Panc1 (cell line): Measurements from ENCODE around the gene ROBO2. TPM values are rescaled to one million over a fixed set of nuclear protein-coding genes. Genes with fewer than 3 reads are reported as not detected.

Experiments used
- ATAC-seq: fragments of 200-7000 bp; cut with Tn5 transposase; 2 replicates; pipeline ENCODE4 v1.9.1; 2020; ENCODE audit warnings: mild to moderate bottlenecking, moderate library complexity
- BruUV-seq: library from RNA; stranded (reverse); fragments of 400-500 nt; replicated peaks from 2 replicates; lab custom pipeline; 2021; lab: Mats Ljungman, UMichigan
- CTCF ChIA-PET: fragments of 300-600 bp; sonication (Branson Sonifier 250); formaldehyde crosslinking; loops from one replicate; lab custom pipeline; 2022; ENCODE audit warnings: antibody characterized with exemption; lab: Charles Lee
- POLR2A ChIA-PET: fragments of 300-600 bp; sonication (Branson Sonifier 250); formaldehyde crosslinking; loops from one replicate; lab custom pipeline; 2022; ENCODE audit warnings: antibody characterized with exemption; lab: Charles Lee
- DNase-seq: peaks from one replicate; pipeline ENCODE4 v3.0.0-alpha.2; 2010; ENCODE audit warnings: low read depth, low spot score
- H3K27ac ChIP-seq: 2 replicates; pipeline ENCODE4 v1.5.1; 2011; ENCODE audit warnings: mild to moderate bottlenecking, low read length, inconsistent platforms
- H3K27me3 ChIP-seq: fragments of 200-500 bp; sonication (Bioruptor generic); 2 replicates; pipeline ENCODE4 v1.6.0; 2014; ENCODE audit warnings: low read length, inconsistent platforms; ENCODE audit not compliant: control insufficient read depth, insufficient read depth
- H3K36me3 ChIP-seq: fragments of 200-500 bp; sonication (Bioruptor generic); 2 replicates; pipeline ENCODE4 v1.5.1; 2014; ENCODE audit warnings: inconsistent platforms, mild to moderate bottlenecking, low read length, moderate library complexity; ENCODE audit not compliant: control insufficient read depth, insufficient read depth
- H3K4me1 ChIP-seq: 2 replicates; pipeline ENCODE4 v1.5.1; 2011; ENCODE audit warnings: inconsistent platforms, mild to moderate bottlenecking, low read length, moderate library complexity; ENCODE audit not compliant: control insufficient read depth, insufficient read depth
- H3K4me3 ChIP-seq, 2 experiments: 2 replicates each; pipeline ENCODE4 v1.5.1; 2011 to 2012; ENCODE audit warnings: low read depth in 2 of 2, low read length in 2 of 2, mild to moderate bottlenecking in 2 of 2, inconsistent platforms in 1 of 2, moderate library complexity in 1 of 2
- H3K9me3 ChIP-seq: fragments of 200-500 bp; sonication (Bioruptor generic); 2 replicates; pipeline ENCODE4 v1.5.1; 2014; ENCODE audit warnings: low read depth, mild to moderate bottlenecking, inconsistent platforms, low read length, moderate library complexity; ENCODE audit not compliant: control insufficient read depth, insufficient read depth
- CTCF ChIP-seq: fragments of 450-650 bp; IDR thresholded peaks from 2 replicates; pipeline ENCODE4 v1.5.1; 2017; ENCODE audit warnings: mild to moderate bottlenecking
- POLR2AphosphoS5 ChIP-seq: IDR thresholded peaks from 2 replicates; pipeline ENCODE4 v1.6.1; 2012; ENCODE audit warnings: mild to moderate bottlenecking, low read depth, low read length, moderate library complexity
- REST ChIP-seq, 2 experiments: IDR thresholded peaks; 2 replicates each; pipeline ENCODE4 v1.6.1; 2011 to 2012; ENCODE audit warnings: low read depth in 2 of 2, control low read depth in 1 of 2, low read length in 1 of 2, mild to moderate bottlenecking in 1 of 2, moderate library complexity in 1 of 2; ENCODE audit not compliant: insufficient read depth in 1 of 2
- SIN3A ChIP-seq: IDR thresholded peaks from 2 replicates; pipeline ENCODE4 v1.6.1; 2012; ENCODE audit warnings: low read depth, mild to moderate bottlenecking, low read length, moderate library complexity, borderline replicate concordance; ENCODE audit not compliant: insufficient read depth
- TCF7L2 ChIP-seq: IDR thresholded peaks from 2 replicates; pipeline ENCODE4 v1.6.1; 2011; ENCODE audit warnings: mild to moderate bottlenecking, low read depth, low read length, inconsistent platforms
- in situ Hi-C: cut with HindIII; loops from 2 replicates; pipeline ENCODE4 v1.10.0; 2016; ENCODE audit warnings: low sequenced_read_pairs, low pct_unique_long_range_greater_than_20kb
- intact Hi-C: fragments of 100-400 bp; cut with micrococcal nuclease; formaldehyde crosslinking; loops from one replicate; pipeline ENCODE4 v1.10.0; 2022; ENCODE audit not compliant: unreplicated experiment
- total RNA-seq: library from RNA; stranded (reverse); gene quantifications from one replicate; pipeline ENCODE4 v1.2.1, GENCODE V29; 2021; ENCODE audit not compliant: unreplicated experiment

The ROBO2 gene
- total RNA-seq, 1 experiment from 2014 or later: 1.3 TPM

- H3K4me1 ChIP-seq: no peaks in the 10 kb centered on the region
- BruUV-seq: no TSS peak
- in situ Hi-C loops (no loop called here), intact Hi-C loops (no loop called here)
- ATAC-seq (no peak), DNase-seq (no peak)
- CTCF ChIA-PET: no interaction called here
- no peak overlapping the region for H3K27ac ChIP-seq
- POLR2A ChIA-PET: no interaction called here
- H3K4me3 ChIP-seq: no peak overlapping the region
- H3K27me3 ChIP-seq: no peaks in the 10 kb centered on the region
- no peaks in the 10 kb centered on the region for H3K9me3 ChIP-seq
- no peaks in the 10 kb centered on the region for H3K36me3 ChIP-seq
- no peak for TF ChIP-seq CTCF
- no peak for TF ChIP-seq SIN3A
- no peak for TF ChIP-seq TCF7L2
- TF ChIP-seq REST (IDR thresholded peaks at IDR 0.05; ENCODE audit: insufficient read depth in 1 of 2, low read depth in 2 of 2, low read length in 1 of 2): no peak
- TF ChIP-seq POLR2AphosphoS5: no peak
These were observed 19.5 kb downstream of the ROBO2 start for GRCh38 chr3:77059354-77059753.

GRCh38 chr3:77063423-77063822 is 23.5 kb downstream of the ROBO2 start:
- Histone ChIP-seq H3K9me3 (no peaks in the 10 kb centered on the region), H3K4me3 (no peak overlapping the region), H3K4me1 (no peaks in the 10 kb centered on the region), H3K36me3 (no peaks in the 10 kb centered on the region), H3K27ac (no peak overlapping the region), H3K27me3 (no peaks in the 10 kb centered on the region)
- no peak for DNase-seq
- intact Hi-C loops: no loop called here
- no peak for ATAC-seq
- ChIA-PET POLR2A (no interaction called here), CTCF (no interaction called here)
- in situ Hi-C loops: no loop called here
- no peak for TF ChIP-seq SIN3A
- TF ChIP-seq REST (IDR thresholded peaks at IDR 0.05; ENCODE audit: insufficient read depth in 1 of 2, low read depth in 2 of 2, low read length in 1 of 2): no peak
- TF ChIP-seq POLR2AphosphoS5: no peak
- TF ChIP-seq CTCF: no peak
- no peak for TF ChIP-seq TCF7L2
- no TSS peak for BruUV-seq
